Measurements from ENCODE around the gene CFAP54.
"Not testable (repeated sequence)": the region's sequence is repeated elsewhere in the genome, so short reads cannot be mapped to it uniquely, and the experiment has no call there.

The CFAP54 gene

DNA sequence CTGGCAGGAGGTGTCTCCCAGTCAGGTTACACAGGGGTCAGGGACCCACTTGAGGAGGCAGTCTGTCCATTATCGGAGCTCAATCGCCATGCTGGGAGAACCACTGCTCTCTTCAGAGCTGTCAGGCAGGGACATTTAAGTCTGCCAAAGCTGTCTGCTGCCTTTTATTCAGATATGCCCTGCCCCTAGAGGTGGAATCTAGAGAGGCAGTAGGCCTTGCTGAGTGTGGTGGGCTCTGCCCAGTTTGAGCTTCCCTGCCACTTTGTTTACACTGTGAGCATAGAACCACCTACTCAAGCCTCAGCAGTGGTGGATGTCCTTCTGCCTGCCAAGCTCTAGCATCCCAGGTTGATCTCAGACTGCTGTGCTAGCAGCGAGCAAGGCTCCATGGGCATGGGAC lies 115.0 kb downstream of the CFAP54 start:
- DNase-seq (ENCODE audit: insufficient read length, low spot score); FAIRE-seq: not testable (repeated sequence)

DNA sequence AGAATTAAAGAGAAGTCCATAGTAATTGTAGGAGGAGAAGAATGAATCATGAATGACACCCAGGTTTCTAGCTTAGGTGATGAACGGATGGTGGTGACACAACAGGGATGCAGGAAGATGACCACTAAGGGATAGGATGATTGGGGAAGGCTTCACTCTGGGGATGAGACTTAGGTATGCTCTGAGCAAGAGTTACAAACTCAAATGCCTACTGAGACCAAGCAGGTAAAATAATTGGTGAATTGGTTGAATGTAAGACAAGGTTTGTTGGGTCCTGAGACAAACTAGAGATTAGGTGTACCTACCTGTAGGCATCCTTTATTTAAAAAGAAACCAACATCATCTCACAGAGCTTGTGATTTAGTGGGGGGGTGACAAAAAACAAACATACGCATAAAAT lies 116.3 kb downstream of the CFAP54 start:
- FAIRE-seq = no peak
- no peak for DNase-seq (ENCODE audit: insufficient read length, low spot score)

DNA sequence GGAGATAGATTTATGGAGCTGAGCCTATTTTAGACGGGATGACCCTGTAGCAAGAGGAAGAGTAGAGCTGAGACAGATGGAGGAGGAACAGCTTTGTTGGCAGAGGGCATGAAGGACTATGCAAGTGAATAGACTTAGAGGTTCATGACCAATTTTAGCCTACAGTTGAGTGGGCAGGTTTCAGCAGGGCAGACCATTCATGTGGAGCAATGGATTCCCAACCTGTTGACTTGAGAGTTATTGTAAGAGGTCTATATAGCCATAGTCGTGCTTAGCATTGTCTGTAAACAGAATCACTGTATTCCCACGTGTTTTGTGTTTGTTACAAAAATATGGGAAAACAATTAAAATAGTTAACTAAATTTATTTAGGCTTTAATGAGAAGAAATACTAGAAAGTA lies 116.8 kb downstream of the CFAP54 start:
- FAIRE-seq = no peak

DNA sequence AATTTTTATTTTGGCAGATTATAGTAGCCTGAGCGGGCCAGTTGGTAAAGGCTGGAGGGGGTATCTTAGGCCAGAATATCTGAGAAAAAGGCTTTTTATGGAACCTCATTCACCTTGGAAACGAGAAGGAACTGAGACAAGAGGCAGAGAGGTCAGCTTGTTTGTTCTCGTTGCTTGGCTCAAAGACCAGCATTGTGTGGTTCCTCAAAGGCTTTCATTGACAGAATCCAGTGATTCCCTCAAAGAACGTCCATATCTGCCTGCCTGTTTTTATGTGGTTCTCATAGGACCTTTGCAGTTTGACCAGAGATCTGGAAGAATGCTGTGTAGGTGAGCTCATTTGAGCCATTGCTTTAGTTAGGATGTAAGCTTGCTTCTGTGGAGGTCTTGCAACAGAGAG lies 117.3 kb downstream of the CFAP54 start:
- FAIRE-seq = no peak

More for the DNA sequence above, 116.8 kb downstream of the CFAP54 start:
- DNase-seq (ENCODE audit: insufficient read length, low spot score) = no peak

DNA sequence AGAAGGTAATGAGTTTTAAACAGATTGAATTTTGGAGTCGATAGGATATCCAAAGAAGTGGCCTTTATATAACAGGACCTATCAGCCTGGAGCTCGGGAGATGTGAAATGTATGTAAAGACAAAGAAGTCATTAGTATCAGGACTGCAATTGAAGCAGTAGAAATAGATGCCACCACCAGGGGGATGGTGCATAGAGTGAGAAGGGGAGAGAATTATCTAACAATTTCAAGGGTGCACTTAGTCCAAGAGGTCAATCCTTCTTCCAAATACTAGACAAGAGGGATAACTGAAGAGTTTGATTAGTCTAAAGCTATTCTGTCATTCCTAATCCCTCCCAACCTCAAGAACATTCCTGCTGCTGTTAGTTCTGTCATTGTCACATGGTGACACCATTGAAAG lies 127.8 kb downstream of the CFAP54 start:
- DNase-seq (ENCODE audit: insufficient read length, low spot score) = no peak
- no peak for FAIRE-seq

More for the DNA sequence above, 117.3 kb downstream of the CFAP54 start:
- no peak for DNase-seq (ENCODE audit: insufficient read length, low spot score)

DNA sequence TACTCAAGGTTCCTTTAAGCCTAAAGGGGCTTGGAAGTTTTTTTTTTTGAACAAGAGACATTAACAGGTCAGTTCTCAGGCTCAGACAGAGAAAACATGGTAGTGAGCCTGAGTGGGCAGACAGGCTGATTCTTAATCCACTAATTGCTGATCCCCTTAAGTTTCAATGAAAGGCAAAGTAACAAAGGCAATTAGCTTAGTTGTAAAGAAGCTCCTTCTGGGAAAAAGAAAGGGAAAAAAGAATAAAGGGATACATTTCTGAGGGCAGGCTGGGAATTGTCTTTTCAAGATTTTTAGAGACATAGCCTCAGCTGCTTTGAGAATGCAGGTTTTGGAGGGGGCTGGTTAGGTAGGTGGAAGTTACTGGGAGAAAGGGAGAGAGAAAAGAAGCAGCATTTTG lies 133.8 kb downstream of the CFAP54 start:
- FAIRE-seq (no peak), DNase-seq (ENCODE audit: insufficient read length, low spot score) (no peak)

DNA sequence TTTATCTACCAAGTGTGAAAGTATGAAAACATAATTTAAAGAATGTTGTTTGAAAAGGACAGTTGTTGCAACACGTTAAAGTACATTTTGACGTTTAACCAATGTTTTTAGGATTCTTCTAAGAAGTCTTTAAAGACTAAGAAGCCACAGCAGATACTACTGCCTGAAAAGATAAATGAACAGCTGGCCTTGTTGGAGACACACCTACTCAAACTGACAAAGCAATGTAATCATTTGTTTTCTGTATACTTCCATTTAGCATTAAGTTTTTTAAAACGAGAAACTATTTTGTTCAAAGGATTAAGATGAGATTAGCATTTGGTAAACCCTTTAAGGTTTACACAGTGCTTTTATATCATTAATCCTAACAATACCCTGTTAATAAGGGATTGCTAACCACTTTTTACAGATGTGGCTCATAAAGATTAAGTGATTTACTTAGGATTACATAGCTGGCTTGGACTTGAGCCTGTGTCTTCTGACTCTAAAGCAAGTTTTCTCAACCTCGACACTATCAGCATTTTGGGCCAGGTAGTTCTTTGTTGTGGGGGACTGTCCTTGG lies 134.4 kb downstream of the CFAP54 start:
- DNase-seq (ENCODE audit: insufficient read length, low spot score) (no peak), FAIRE-seq (no peak)

DNA sequence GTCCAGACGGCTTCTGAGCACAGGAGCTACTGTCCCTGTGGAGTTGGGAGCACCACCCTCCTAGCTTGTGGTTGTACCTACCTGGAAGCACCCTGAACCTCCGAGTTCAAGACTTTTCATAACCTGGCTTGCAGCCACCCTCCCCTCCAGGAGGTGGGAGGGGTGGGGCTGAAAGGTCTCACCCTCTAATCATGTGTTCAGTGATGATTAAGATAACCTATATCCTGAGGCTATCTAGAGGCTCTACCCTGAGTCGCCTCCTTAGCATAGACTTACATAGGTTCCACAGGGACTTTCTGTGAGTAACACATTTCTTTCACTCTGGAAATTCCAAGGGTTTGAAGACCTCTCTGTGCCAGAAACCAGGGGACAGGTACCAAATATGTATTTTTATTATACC lies 146.5 kb downstream of the CFAP54 start:
- DNase-seq (ENCODE audit: insufficient read length, low spot score) (no peak), FAIRE-seq (no peak)

DNA sequence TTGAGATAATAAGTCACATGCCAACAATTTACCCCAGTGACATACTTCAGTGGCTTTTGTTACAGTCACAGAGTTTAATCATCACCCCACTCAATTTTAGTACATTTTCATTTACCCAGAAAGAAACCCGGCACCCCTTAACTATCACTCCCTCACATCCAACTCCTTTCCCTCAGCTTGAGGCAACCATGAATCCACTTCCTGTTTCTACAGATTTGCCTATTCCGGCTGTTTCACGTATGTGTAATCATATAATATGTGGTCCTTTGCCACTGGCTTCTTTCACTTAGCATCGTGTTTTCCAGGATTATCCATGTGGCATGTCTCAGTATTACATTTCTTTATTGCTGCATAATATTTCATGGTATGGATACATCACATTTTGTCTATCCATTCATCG lies 147.5 kb downstream of the CFAP54 start:
- no peak for DNase-seq (ENCODE audit: insufficient read length, low spot score)
- no peak for FAIRE-seq

DNA sequence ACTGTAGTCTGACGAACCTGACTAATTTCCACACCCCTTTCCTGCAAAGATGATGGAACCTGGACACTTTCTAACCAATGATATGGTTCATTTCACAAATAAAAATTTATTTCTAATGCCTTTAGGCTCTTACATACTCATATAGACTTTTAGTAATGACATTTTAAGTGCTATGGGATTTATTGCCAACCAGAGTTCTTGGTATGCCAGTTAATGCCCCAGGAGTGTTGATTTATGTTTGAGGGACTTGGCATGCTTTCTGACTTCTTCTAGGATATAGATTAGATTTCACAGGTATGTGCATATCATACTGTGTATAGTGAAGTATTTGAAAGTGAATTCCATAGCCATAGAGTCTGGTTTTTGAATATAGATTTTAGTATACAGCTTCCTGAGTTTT lies 159.5 kb downstream of the CFAP54 start:
- FAIRE-seq = no peak
- no peak for DNase-seq (ENCODE audit: insufficient read length, low spot score)

DNA sequence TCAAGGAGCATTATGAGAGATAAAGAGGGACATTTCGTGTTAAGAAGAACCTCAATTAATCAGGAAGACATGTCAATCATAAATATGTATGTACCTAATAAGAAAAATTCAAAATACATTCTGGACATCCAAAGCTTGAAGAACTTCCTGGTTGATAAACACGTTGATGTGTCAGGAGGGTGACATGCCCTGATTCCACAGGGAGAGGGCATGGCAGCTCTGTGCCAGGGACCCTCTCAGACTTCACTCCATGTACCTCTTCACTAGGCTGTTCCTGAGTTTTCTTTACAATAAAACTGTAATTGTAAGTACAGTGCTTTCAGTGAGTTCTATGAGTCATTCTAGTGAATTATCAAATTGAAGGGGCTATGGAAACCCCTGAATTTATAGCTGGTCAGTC lies 163.5 kb downstream of the CFAP54 start:
- no peak for DNase-seq (ENCODE audit: insufficient read length, low spot score)
- no peak for FAIRE-seq

DNA sequence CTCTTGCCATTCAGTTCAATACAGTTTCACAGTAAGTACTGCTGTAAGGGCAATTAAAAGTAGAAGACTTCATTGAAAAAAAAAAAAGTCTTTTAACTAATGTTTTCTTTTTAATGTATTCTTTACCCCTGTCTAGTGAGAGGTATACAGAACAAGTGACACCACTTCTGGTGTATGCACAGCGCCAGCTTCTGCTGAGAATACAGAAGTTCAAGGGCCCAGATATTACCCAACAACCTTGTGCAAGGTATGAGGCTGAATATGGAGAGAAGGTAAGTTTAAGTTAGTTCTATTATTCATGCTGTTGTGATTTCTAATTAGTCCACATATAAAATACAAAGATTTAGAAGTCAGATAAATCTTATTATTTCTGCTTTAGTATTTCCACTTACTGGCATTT lies 168.7 kb downstream of the CFAP54 start:
- DNase-seq (ENCODE audit: insufficient read length, low spot score) = no peak
- no peak for FAIRE-seq

DNA sequence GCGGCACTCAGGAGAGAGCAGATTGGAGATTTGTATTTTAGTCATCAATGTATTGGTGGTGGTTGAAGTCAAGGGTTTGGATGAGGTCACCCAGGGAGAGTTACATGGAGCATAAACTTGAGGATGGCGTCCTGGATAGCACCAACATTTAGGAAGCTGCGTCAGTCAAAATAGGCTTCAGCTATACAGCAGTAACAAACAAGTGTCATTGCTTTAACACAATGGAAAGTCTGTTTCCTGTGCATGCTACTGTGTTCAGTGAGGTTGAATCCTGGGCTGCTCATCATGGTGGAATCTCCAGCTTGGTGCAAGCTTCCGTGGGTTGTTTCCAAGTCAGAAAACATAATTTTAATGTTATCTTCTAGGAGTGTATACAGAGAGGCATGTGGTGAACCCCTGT lies 180.4 kb downstream of the CFAP54 start:
- DNase-seq (ENCODE audit: insufficient read length, low spot score) (no peak), FAIRE-seq (no peak)

DNA sequence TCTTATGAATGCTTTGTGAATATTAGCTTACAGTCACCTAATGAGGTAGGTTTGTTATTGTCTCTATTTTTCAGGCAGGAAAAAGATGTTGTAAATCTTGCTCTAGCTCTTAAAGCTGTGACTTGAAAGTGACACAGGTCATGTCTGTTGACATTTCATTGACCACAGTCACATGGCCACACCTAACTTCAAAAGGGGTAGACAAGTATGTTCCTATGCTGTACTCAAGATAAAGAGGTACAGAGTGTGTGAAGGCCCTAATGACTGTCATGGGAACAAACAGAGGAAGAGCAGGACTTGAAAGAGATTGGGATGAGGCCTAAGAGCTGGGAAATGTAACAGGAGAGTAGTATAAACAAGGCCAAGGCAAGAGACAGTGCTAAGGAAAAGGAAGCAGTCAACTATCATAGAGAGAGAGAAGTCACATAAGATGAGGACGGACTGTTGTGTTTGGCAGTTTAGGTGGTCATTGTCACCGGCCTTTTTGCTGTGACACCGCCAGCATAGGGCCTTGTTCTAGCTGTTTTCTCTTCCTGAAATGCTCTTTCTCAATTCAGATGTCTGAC lies 181.0 kb downstream of the CFAP54 start:
- DNase-seq (ENCODE audit: insufficient read length, low spot score) = no peak
- no peak for FAIRE-seq

DNA sequence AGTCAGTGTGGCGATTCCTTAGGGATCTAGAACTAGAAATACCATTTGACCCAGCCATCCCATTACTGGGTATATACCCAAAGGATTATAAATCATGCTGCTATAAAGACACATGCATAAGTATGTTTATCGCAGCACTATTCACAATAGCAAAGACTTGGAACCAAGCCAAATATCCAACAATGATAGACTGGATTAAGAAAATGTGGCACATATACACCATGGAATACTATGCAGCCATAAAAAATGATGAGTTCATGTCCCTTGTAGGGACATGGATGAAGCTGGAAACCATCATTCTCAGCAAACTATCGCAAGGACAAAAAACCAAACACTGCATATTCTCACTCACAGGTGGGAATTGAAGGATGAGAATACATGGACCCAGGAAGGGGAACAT lies 186.1 kb downstream of the CFAP54 start:
- not testable (repeated sequence) for DNase-seq (ENCODE audit: insufficient read length, low spot score); FAIRE-seq

DNA sequence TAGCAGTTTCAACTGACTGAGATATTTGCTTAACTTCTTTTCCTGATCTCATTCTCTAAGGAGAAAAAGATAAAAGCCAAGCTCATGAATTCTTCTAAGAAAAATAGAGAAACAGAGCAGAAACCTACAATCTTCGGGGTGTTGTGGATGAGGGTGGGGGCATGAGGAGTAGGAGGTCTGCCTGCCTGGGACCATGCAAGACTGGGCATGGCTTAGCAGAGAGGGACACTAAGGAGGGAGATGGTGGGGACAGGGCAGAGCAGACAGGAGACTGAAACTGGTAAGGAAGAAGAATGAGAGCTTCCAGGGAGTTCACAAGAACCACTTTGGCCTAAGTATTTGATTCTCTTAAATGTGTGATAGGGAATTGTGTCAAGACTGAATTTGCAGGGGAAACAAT lies 188.0 kb downstream of the CFAP54 start:
- DNase-seq (ENCODE audit: insufficient read length, low spot score) (no peak), FAIRE-seq (no peak)

DNA sequence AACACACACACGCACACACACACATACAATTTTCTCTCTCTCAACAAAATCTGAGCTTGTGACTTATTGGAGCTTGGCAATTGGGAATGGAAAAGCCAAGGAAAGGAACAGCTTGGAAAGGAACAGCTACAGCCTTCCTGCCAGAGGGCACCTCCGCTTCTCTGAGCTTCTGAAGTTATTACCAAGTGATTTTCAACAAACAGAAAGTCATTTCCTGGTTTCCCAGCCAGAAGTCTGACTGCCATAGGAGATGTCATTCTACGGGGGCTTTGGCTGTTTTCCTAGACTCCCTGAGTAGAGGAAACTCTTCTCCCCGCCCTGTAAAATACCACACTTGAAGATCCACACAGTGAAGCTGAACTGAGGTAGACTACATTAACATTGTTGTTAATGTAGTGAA lies 198.3 kb downstream of the CFAP54 start:
- DNase-seq (ENCODE audit: insufficient read length, low spot score) = no peak
- no peak for FAIRE-seq

DNA sequence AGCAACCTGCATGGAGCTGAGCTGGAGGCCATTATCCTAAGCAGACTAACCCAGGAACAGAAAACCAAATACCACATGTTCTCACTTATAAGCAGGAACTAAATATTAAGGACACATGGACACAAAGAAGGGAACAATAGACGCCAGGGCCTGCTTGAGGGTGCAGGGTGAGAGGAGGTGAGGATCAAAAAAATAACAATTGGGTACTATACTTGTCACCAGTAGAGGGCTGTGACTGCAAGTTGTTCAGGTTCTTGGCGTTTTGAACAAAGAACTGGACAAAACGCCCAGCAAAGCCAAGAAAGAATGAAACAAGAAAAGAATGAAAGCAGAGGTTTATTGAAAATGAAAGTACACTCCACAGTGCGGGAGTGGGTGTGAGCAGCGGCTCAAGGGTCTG lies 209.1 kb downstream of the CFAP54 start:
- DNase-seq (ENCODE audit: insufficient read length, low spot score) (no peak), FAIRE-seq (no peak)

DNA sequence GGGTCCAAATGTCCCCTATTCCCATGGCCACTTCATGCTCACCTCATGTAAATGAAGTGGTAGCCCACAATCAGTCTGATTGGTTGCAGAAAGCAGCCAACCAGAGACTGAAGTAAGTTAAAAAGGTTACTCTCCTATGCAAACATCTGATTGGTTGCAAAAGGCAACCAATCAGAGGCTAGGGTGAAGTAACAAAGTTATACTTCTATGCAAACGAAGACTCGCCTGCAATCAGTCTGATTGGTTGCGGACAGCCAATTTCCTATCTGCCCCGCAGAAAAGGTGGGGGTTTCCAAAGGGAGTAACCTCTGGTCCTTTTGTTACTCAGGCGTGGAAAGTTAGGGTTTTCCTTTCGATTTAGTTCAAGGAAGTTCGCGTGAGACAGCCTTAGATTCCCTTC lies 209.6 kb downstream of the CFAP54 start:
- DNase-seq (ENCODE audit: insufficient read length, low spot score) = no peak
- no peak for FAIRE-seq

DNA sequence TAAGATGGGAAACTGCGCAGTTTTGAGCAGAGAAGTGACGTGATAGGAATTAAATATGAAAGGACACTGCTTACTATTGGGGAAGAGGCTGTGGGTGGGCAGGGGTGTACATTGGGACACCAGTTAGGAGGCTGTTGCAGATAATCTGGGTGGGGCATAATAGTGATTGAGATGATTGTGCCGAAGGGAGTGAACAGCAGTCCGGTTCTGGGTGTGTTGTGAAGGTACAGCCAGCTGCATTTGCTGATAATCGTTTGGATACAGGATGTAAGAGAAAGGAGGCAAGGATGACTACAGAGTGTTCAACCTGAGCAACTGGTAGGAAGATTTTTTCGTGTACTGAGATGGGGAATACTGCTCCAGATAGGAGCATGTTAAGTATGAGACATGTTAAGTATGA lies 212.5 kb downstream of the CFAP54 start:
- no peak for DNase-seq (ENCODE audit: insufficient read length, low spot score)

DNA sequence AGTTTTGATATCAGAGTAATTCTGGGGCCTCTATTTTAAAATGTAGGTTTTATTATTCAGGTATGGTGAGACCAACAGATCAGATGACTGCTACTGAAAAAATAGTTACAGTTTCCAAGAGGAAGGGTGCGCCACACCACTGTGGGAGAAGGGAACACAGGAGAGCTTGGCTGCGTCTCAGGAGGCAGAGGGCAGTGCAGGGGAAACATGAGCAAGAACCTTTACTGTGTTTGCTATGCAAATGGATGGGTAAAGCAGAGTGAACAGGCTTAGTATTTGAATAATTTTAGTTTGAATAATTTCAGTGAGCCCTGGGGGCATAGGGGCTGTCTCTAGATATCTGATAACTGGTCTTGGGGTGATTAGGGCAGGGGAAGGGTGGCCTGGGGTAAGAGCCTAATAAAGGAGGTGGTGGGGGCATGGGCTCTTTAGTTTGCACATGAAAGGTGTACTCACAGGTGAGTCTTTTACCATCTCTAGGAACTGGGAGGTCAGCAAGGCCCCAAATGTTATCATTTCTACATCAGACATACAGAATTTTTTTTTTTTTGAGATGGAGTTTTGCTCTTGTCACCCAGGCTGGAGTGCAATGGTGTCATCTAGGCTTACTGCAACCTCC lies 220.9 kb downstream of the CFAP54 start:
- no peak for DNase-seq (ENCODE audit: insufficient read length, low spot score)
- no peak for FAIRE-seq

More for the DNA sequence above, 212.5 kb downstream of the CFAP54 start:
- FAIRE-seq = no peak

DNA sequence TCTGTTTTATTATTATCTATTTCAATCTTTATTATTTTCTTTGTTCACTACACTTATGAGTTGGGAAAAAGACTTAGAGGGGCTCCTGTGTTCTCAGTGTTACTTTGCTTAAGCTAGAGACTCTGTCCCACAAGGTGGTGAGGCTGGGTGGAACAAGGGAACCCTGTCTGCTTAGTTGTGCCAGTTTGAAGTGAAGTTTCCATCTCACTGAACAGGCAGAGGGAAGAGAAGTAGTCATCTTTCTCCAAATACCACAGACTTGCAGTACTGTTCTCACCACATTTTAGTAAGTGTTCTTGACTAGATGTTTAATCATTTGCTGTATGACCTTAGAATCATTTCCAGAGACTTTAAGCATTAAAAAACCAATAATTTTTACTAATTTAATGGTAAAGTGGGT lies 222.0 kb downstream of the CFAP54 start:
- FAIRE-seq = peak; percentile 8
- DNase-seq (ENCODE audit: insufficient read length, low spot score) = no peak

DNA sequence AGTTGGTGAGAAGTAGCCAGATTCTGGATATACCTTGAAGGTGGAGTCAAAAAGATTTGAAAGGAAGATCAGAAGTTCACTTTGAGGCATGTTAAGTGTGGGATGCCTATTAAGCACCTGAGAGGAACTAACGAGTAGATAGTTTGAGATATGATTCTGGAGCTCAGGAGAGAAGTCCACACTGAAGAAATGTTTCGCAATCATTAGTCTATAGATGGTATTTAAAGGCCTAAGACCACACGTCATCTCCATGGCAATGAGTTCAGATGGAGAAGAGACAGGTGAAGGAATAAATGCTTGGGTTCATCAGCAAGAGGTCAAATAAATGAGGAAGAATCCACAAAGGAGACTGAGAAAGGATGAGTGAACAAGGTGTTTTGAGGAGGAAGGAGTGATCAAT lies 224.8 kb downstream of the CFAP54 start:
- DNase-seq (ENCODE audit: insufficient read length, low spot score) = no peak
- FAIRE-seq = peak; percentile 11

Data from GM19239 (cell line).